ENCODE measurements around the gene MARCHF10.
A peak's percentile ranks its signal among the peaks of the same experiment; 100 is the strongest.

MARCHF10 gene

DNA sequence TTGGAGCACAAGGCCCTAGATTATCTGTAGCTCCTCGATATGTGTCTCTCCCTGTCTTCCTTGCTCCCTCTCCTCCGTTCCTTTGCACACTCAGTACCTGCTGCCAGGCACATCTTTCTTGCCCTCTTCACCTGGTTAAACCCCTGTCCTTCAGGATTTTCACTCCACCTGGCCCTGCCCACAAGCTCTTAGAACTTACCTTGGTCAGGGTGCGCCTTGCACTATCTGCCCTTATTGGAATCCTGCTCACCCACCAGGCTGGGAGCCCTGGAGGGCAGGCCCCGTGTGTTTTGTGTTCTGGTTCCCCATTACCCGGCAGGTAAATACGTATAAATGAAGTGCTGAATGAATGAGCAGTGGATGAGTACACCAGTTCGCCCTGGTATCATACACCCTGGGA, 54.6 kb downstream of the MARCHF10 start:
- no peak for DNase-seq (ENCODE audit: low spot score)

DNA sequence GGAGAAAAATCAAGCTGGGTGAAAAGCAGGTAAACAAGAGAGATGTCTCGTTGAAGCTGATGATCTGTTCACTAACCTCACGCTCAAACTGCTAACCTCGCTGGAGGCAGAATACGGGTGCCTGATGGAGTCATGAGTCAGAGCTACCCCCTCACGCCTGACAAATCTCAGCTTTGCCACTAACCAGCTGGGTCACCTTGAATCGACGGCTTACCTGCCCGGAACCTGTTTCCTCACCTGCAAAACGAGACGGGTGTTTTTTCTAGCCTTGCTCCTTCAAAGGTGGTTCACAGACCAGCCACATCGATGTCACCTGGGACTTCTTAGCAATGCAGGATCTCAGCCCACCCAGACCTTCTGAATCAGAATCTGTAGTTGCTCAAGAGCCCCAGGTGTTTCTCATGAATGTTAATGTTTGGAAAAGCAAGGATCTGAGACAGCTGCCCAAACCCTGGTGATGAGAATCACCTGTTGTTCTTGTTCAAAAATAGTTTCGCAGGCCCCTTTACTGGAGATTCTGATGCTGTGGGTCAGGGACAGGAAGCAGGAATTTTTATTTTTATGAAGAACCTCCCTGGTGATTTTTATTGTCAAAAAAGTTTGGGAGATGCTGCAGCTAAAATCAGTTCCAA, 56.9 kb downstream of the MARCHF10 start:
- no peak for DNase-seq (ENCODE audit: low spot score)

DNA sequence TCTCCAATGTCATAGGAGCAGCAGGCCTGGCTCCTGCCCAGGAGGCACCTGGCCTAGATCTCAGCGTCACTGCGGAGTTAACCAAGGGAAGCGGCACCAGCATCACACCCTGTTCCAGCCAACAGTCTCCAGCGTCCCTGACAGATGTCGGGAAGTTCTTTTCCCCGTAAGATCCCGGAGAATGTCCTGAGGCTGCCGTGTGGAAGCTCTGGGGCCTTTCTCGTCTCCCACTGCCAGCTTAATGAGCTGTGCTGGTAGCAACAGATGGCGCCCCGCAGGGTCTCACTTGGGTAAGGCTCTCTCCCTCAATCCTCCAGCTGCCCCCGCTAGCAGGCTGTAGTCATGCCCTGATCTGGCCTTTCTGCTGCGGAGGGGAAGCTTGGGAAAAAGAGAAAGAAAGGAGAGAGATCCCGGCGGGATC, 57.5 kb downstream of the MARCHF10 start:
- no peak for DNase-seq (ENCODE audit: low spot score)

DNA sequence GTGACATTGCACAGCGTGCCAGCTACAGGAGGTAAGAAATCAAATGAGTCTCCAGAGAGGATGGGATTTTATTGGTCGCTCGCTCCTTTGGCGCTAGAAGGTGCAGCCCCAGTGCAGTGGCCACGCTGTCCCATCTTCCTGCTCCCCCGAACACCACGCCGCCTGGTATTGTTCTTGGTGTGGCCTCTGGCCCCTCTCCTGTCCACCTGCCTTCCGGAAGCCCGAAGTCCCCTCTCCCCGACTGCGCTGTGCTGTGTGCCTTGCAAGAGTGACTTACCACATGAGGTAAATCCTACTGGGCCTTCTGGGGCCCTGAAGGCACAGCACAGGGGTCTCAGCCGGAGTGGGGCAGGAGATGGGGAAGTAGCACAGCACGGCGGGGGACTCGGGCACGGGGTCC, 58.2 kb downstream of the MARCHF10 start:
- no peak for DNase-seq (ENCODE audit: low spot score)

DNA sequence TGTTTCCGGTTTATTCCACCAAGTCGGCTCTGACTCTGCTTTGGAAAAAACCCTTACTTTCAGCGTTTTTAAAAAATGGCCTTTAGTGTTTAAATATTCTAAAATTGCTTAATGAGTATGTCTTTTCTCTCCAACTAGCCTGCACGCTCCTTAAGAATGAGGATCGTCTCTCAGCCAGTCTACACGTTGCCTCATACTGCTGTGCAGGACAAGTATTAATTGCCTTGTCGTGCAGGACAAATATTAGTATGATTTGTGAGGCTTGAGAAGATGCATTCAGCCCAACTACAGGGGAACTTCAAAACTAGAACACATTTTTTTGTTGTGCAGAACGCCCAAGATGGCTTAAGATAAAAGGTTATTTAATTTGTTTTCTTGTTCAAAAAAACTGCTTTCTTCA, 61.2 kb downstream of the MARCHF10 start:
- DNase-seq (ENCODE audit: low spot score): no peak

DNA sequence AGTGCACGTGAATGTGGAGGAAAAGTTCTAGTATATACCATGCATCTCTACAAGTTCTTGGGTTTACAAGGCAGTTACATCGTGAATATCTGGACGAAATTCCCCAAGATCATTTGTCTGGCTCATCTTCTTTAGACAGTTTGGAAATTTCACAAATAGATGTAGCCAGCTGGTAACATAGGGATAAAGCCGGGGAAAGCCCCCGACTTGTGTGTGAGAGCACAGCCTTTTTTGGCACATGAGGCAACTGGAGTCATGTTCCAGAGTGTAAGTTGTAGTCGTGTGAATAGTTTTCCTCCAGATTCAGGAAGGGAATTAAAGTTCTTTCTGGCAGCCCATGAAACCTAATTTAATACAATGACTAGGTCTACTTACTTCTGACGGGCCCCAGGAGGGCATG, 62.3 kb downstream of the MARCHF10 start:
- DNase-seq (ENCODE audit: low spot score): no peak

DNA sequence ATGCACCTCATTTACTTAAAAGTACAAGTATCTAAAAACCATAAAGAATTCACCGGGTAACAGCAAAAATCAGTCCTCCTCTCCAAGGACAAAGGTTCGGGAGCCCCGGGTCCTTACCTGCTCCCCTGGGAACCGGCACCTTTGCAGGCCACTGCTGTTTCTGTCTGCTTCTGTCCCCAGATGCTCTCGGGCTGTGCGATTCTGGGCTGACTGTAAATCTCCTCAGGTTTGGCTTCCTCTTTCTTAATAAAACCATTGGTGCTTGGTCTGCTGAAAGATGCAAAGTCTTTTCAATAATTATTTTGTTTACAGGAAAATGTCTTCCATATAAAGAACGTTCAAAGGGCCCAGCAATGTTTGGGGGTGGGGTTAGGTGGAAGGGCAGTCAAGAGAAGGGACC, 63.9 kb downstream of the MARCHF10 start:
- no peak for DNase-seq (ENCODE audit: low spot score)

- no peak for DNase-seq (ENCODE audit: low spot score)
These were observed 66.8 kb downstream of the MARCHF10 start for GRCh38 chr17:62741290-62741689.

GRCh38 chr17:62739645-62740388, 68.3 kb downstream of the MARCHF10 start:
- DNase-seq (ENCODE audit: low spot score): no peak

DNA sequence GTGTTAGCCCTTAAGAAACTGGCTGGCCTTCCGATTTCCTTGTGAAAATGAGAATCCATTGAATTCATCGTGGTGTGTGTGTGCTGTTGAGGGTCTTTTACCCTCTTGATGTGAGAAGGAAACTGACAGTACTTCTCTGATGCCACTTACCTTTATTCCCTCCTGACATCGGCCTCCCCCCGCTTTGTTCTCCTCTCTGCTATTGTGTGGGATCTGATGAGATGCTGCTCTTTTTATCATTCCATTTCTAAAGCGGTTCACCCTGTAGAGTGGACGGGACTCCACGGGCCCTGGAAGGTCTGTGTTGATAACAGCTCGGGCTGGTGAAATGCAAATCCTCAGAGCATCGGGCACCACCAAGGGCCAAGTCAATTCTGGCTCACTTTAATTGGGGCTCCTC, 69.8 kb downstream of the MARCHF10 start:
- no peak for DNase-seq (ENCODE audit: low spot score)

- no peak for DNase-seq (ENCODE audit: low spot score)
These were observed 70.6 kb downstream of the MARCHF10 start for GRCh38 chr17:62737513-62737912.

DNA sequence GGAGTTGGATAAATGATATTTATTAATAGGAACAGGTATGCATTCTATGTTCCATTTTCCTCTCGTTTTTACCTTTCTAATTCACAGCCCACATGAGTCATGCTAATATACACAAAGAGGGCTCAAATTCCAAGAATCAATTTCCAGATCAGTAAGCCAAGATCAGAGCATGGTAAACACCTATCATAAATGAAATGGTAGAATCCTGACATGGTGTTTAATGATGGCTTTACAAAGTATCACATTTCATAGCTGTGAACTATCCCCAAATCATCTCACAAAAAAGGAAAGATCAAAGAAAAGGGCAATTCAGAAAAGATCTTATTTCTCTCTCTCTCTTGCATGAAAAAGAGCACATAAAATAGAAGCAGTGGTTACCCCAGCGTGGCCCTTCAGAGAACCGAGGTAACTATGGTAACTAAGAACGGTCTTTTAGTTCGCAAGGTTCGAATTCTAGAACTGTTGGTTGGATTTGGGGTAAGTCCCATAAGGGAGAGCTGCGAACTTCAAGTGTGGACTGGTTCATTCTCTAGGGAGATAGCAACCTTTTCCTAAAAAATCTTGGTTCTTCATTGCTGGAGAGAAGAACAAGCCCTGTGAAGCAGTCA, 73.0 kb downstream of the MARCHF10 start:
- DNase-seq (ENCODE audit: low spot score): no peak

- no peak for DNase-seq (ENCODE audit: low spot score)
These were observed 76.0 kb downstream of the MARCHF10 start for GRCh38 chr17:62732125-62732524.

DNA sequence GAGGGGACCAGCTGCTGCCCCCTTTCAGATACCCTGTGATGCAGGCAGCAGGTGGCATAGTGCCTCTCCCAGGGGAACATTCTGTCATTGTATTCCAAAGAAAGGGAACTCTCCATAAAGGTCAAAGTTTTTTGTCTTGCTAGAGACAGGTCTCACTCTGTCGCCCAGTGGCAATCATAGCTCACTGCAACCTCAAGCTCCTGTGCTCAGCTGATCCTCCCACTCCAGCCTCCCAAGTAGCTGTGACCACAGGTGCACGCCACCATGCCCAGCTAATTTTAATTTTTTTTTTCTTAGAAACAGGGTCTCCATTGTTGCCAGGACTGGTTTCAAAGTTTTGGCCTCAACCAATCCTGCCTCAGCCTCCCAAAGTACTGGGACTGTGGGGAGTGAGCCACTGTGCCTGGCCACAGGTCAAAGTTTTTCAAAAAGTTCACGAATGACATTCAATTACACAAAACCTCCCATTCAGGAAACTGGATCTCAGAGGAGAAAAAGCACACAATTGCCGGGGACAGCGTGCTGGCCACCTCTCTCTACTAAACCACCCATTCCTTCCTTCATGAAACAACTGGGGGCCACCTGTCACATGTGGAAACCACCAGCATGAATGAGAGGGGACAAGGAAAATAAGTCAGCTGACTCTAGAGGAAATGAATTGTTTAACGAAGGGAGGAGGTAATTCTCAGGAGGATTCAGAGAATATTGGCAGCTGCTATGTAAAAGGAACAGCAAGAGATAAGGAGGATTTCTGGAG, 80.0 kb downstream of the MARCHF10 start:
- DNase-seq (ENCODE audit: low spot score): no peak

GRCh38 chr17:62725791-62726249, 82.3 kb downstream of the MARCHF10 start:
- no peak for DNase-seq (ENCODE audit: low spot score)

DNA sequence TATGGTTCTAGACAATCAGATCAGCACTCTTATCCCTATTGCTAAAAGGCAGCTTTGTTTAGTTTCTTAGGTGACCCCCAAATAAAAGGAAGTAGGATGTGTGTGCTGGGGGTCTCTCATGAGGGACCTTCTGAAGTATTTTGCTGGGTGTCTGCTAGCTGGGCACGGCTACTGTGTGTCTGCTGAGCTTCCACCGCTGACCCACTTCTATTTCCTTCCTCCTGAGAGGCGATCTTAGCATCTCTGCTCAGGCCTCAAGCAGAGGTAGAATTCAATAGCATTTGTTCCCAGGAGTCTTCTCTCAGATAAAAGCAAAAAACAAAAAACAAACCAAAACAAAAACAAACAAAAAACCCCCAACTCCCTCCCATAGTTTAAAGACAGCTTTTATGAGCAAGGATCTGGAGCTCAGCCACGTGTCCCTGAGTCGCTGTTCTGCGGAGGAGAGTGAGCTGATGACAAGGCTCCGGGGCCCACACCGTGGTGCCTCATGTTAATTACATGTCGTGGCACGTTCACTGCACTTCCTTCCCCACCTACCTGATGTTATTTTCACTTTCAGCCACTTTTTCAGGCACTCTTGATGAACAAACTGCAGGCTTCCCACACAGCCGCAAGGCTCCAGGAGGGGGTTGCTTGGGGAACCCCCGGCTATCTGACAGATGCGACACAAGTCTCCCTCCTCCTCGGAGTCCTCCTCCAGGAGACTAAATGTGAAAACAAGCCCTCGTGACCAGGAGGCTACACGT, 83.5 kb downstream of the MARCHF10 start:
- peak; percentile 8 for DNase-seq (ENCODE audit: low spot score)

GRCh38 chr17:62723842-62724241, 84.3 kb downstream of the MARCHF10 start:
- no peak for DNase-seq (ENCODE audit: low spot score)

GRCh38 chr17:62722625-62723024, 85.5 kb downstream of the MARCHF10 start:
- no peak for DNase-seq (ENCODE audit: low spot score)

DNA sequence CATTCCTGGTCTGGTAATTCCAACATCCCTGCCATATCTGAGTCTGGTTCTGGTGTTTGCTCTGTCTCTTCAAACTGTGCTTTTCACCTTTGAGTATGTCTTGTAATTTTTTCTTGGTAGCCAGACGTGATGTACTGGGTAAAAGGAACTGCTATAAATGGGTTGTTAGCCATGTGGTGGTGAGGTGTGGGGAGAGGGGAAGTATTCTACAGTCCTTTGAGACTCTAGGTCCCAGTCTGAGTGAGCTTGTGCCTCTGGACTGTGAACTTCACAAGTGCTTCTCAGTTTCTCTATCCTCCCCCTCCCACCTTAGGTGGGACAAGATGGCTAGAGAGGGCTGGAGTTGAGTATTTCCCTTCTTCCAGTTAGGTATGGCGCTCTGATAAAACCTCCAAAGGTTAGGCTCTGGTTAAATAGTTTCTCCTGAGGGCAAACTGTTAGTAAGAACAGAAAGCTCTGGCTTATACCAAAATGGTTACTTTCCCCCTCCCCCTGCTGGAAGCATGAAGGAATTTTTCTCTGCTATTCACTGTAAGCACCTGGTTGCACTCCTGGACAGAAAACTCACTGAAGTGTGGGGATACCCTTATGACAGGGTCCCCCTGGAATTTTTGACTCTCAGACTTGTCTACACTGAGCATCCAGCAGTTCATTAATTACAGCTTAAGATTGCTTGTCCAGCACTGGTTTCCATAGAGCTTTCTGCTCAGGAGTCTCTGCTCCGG, 87.8 kb downstream of the MARCHF10 start:
- no peak for DNase-seq (ENCODE audit: low spot score)

GRCh38 chr17:62719586-62719985, 88.5 kb downstream of the MARCHF10 start:
- no peak for DNase-seq (ENCODE audit: low spot score)

DNA sequence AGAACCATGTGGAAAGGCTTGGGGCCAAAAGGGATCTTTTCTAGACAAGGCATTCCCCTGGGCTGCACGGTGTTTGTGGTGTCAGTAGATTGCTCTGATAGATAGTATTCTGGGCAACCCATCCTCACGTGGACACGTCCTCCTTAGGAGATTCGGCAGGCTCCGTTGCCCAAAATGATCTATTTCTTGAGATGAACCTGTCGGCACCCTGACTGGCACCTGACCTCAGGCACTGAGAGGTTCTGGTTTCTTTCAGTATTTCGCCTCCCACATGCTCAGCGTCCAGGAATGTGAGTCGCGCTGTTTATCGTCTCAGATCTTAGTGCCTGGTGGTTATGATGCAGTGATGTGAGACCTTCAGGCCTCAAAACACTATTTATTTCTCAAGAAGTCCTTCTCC, 89.7 kb downstream of the MARCHF10 start:
- no peak for DNase-seq (ENCODE audit: low spot score)
